SKM-1 (cell line): ENCODE results near the gene NDRG2.

Experiments used
- DNase-seq: peaks from one replicate; lab custom pipeline; 2025; ENCODE audit not compliant: unreplicated experiment; lab: John Stamatoyannopoulos, UW

The NDRG2 gene

GRCh38 chr14:21024585-21025370, at the start of gene NDRG2:
TSS of gene NDRG2 (minus strand) at chr14:21025061. CDS start at chr14:21023315, 1,746 bp downstream.
- DNase-seq = no peak

GRCh38 chr14:21073921-21074320, 49.1 kb upstream of the NDRG2 start:
- no peak for DNase-seq

- no peak for DNase-seq
Measured at GRCh38 chr14:21072781-21073339, 48.0 kb upstream of the NDRG2 start.

GRCh38 chr14:21072031-21072473, 47.2 kb upstream of the NDRG2 start:
- DNase-seq = peak; percentile 2

GRCh38 chr14:21071225-21072030, 46.6 kb upstream of the NDRG2 start:
- peak; percentile 59 for DNase-seq

- peak; percentile 7 for DNase-seq
Measured at GRCh38 chr14:21070610-21071224, 45.9 kb upstream of the NDRG2 start.

- DNase-seq = no peak
Measured at GRCh38 chr14:21070083-21070609, 45.3 kb upstream of the NDRG2 start, which contains the start of gene ARHGEF40. TSS of gene ARHGEF40 (plus strand) at chr14:21070304. CDS start at chr14:21070397, 93 bp downstream.

GRCh38 chr14:21069388-21070082, 44.7 kb upstream of the NDRG2 start:
- DNase-seq = no peak

- peak; percentile 3 for DNase-seq
Measured at GRCh38 chr14:21068521-21069387, 43.9 kb upstream of the NDRG2 start.

GRCh38 chr14:21066882-21067502, 42.1 kb upstream of the NDRG2 start:
- no peak for DNase-seq

GRCh38 chr14:21063479-21063878, 38.6 kb upstream of the NDRG2 start:
- DNase-seq = no peak

- DNase-seq = no peak
Measured at GRCh38 chr14:21061347-21061668, 36.4 kb upstream of the NDRG2 start.

- DNase-seq = no peak
Measured at GRCh38 chr14:21060614-21061346, 35.9 kb upstream of the NDRG2 start.

- DNase-seq = no peak
Measured at GRCh38 chr14:21059842-21060613, 35.2 kb upstream of the NDRG2 start.

GRCh38 chr14:21058903-21059302, 34.0 kb upstream of the NDRG2 start:
- no peak for DNase-seq

GRCh38 chr14:21057803-21058675, 33.2 kb upstream of the NDRG2 start, which contains the start of gene RNASE8:
TSS of gene RNASE8 (plus strand) at chr14:21057822. CDS start at chr14:21057893, 71 bp downstream.
- DNase-seq = no peak
